ENCODE results near the gene CAMLG. TPM values are rescaled to one million over a fixed set of nuclear protein-coding genes. Genes with fewer than 3 reads are reported as not detected.

Gene CAMLG
- 23.6 to 30.2 TPM (median 26.1 TPM) in 5 replicates for total RNA-seq (2022; extraction: Qiagen RNA extraction; ENCODE audit: low read depth)

GRCh38 chr5:134738133-134738962 is at the start of gene CAMLG:
TSS of gene CAMLG (plus strand) at chr5:134738548. CDS start at chr5:134738621, 73 bp downstream.

DNA sequence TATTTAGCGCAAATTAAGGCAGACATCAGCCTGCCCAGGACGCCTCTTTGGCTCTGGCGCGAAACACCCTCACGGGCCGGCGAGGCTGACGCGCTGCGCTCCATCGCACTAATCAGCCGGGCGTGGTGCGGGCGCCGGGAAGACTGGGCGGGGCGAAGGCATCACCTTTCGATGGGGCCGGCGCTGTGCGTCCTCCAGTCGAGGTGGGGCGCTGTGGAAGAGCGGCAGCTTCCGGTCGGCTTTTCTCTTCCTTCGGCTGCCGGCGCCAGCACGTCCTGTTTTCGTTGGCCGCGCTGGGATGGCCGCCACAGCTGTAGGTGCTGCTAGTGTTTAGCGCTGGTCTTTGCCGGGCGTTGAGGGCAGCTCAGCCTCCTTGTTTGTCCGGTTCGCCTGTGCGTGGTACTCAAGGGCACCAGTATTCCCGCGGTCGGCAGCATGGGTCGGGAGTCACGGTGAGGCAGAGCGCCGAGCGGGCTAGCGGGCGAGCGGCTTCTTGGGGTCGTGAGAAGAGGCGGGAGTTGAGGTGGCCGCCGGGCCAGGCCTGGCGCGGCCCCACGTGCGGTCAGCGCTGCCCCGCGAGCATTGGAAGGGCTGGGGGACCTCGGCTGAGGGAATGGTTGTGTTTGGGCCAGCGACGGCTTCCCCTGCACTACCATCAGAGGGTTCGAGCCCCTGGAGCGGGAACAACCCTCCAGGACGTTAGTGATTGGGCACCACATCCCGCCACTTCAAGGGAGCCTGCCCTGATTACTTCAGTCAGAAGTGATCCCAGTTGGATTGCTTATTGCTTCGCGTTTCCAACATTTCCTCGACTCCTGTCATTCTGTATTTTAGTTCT is 20.4 kb downstream of the CAMLG start, which contains the start of gene DDX46:
DDX46 (plus strand) TSS at position 276 of the 838 bp plus-strand sequence; CDS start at position 436, 160 bp downstream.

Other genes with a start within 250 kb of the CAMLG start
- 26.4 to 34.3 TPM (median 33.7 TPM) in 5 replicates for gene JADE2, start 212.9 kb upstream of the CAMLG start, total RNA-seq (2022; extraction: Qiagen RNA extraction; ENCODE audit: low read depth)
- gene SAR1B, start 105.7 kb upstream of the CAMLG start, total RNA-seq (2022; extraction: Qiagen RNA extraction; ENCODE audit: low read depth): 45.6 to 72.0 TPM (median 50.1 TPM) in 5 replicates
- 11.4 to 17.2 TPM (median 14.5 TPM) in 5 replicates for gene SEC24A, start 89.8 kb upstream of the CAMLG start, total RNA-seq (2022; extraction: Qiagen RNA extraction; ENCODE audit: low read depth)
- gene DDX46, start 20.2 kb downstream of the CAMLG start, total RNA-seq (2022; extraction: Qiagen RNA extraction; ENCODE audit: low read depth): 51.4 to 69.8 TPM (median 63.6 TPM) in 5 replicates
- gene C5orf24, start 107.4 kb downstream of the CAMLG start, total RNA-seq (2022; extraction: Qiagen RNA extraction; ENCODE audit: low read depth): 15.7 to 24.9 TPM (median 22.8 TPM) in 5 replicates
- 50.8 to 67.2 TPM (median 54.3 TPM) in 5 replicates for gene TXNDC15, start 135.8 kb downstream of the CAMLG start, total RNA-seq (2022; extraction: Qiagen RNA extraction; ENCODE audit: low read depth)
- gene PCBD2, start 166.6 kb downstream of the CAMLG start, total RNA-seq (2022; extraction: Qiagen RNA extraction; ENCODE audit: low read depth): 10.7 to 12.3 TPM (median 11.1 TPM) in 5 replicates
- gene CATSPER3, start 229.4 kb downstream of the CAMLG start, total RNA-seq (2022; extraction: Qiagen RNA extraction; ENCODE audit: low read depth): 0.19 to 0.50 TPM (median 0.37 TPM) in 5 replicates